ENCODE measurements around the gene HDAC2.

DNA sequence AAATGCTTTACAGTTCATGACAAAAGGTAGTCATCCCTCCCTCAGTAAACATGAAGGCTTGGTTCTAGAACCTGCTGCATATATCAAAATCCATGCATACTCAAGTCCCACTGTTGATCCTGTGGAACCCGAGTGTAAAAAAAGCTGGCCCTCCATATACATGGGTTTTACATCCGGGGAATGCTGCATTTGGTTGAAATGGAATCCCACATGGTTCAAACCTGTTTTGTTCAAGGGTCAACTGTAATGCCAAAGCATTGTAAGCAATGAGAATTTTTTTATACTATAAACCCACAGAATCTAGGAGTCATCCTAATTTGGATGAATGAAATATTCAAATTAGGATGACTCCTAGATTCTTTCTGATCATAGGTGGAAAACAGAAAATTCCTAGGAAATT is 5.9 kb upstream of the HDAC2 start:
- TF ChIP-seq, protein P1, sequence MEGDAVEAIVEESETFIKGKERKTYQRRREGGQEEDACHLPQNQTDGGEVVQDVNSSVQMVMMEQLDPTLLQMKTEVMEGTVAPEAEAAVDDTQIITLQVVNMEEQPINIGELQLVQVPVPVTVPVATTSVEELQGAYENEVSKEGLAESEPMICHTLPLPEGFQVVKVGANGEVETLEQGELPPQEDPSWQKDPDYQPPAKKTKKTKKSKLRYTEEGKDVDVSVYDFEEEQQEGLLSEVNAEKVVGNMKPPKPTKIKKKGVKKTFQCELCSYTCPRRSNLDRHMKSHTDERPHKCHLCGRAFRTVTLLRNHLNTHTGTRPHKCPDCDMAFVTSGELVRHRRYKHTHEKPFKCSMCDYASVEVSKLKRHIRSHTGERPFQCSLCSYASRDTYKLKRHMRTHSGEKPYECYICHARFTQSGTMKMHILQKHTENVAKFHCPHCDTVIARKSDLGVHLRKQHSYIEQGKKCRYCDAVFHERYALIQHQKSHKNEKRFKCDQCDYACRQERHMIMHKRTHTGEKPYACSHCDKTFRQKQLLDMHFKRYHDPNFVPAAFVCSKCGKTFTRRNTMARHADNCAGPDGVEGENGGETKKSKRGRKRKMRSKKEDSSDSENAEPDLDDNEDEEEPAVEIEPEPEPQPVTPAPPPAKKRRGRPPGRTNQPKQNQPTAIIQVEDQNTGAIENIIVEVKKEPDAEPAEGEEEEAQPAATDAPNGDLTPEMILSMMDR (conservative IDR thresholded peaks at IDR 0.05; ENCODE audit: low read length) = no peak
- TF ChIP-seq EZH2phosphoT487 (IDR thresholded peaks at IDR 0.05; ENCODE audit: borderline replicate concordance) = no peak

Measured in Loucy (cell line).